ENCODE measurements around the gene CARD9.

CARD9 gene

DNA sequence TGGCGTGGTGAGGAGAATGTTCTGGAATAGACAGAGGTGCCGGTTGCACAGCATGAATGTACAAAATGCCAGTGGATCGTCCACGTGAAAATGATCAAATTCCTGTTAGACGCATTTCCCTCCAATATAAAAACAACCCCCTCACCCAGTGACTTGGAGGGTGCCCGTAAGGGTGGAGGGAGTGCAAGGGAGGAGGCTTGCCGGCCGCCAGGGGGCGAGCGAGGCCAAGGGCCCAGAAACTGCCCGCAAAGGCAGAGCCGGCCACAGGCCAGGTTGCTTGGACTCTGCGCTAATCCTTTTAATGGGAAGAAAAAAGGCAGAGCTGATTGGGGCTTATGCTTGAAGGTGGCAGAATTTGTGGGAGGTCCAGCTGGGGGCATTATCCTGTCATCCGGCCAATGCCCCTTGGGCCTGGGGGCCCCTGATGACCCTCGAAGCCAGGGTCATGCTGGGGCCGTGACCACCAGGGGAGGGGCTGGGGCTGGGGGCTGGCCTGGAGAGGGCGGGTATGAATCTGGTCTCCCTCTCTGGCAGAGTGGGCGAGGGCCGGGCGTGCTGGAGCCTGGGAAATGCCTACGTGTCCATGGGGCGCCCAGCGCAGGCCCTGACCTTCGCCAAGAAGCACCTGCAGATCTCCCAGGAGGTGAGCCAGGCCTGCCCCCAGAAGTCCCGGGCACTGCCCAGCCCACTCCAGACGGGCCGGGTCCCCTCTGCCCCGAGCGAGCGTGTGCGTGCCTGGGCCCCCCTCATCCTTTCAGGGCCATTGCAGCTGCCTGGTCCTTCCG, 34.1 kb downstream of the CARD9 start:
- H3K9me3 ChIP-seq (ENCODE audit: control insufficient read depth, insufficient read depth, low read depth, low read length), result no peaks in the 10 kb centered on the region
- no peak overlapping the region for H3K27ac ChIP-seq (ENCODE audit: low read depth, low read length)
- peaks cover 10% of the 10 kb centered on the region; the same call in 1 of the 2 replicates for H3K36me3 ChIP-seq (ENCODE audit: control insufficient read depth, insufficient read depth, low read length)
- H3K4me3 ChIP-seq (ENCODE audit: low read depth, low read length), result no peak overlapping the region
- H3K4me1 ChIP-seq (ENCODE audit: control insufficient read depth, insufficient read depth, low read length), result peaks cover 7% of the 10 kb centered on the region
- H3K9ac ChIP-seq (ENCODE audit: low read length), result no peak overlapping the region
- H3K27me3 ChIP-seq (ENCODE audit: control insufficient read depth, insufficient read depth, low read length), result no peaks in the 10 kb centered on the region

DNA sequence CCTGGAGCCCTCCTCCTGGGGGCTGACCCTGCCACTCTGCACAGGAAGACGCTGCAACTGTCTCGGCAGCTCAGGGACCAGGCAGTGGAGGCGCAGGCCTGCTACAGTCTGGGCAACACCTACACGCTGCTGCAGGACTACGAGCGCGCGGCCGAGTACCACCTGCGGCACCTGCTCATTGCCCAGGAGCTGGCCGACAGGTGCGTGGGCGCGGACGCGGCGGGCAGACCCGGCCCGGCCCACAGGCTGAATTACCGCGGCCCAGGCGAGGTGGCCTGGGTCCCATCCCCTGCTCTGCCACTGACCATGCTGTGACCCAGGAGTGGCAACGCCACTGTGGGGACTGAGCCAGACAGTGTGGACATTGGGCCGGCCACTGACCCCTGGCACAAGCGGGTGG, 35.0 kb downstream of the CARD9 start:
- Histone ChIP-seq H3K27ac (ENCODE audit: low read depth, low read length) (no peak overlapping the region), H3K27me3 (ENCODE audit: control insufficient read depth, insufficient read depth, low read length) (no peaks in the 10 kb centered on the region), H3K4me1 (ENCODE audit: control insufficient read depth, insufficient read depth, low read length) (peaks cover 7% of the 10 kb centered on the region), H3K9ac (ENCODE audit: low read length) (no peak overlapping the region), H3K9me3 (ENCODE audit: control insufficient read depth, insufficient read depth, low read depth, low read length) (no peaks in the 10 kb centered on the region), H3K4me3 (ENCODE audit: low read depth, low read length) (no peak overlapping the region), H3K36me3 (ENCODE audit: control insufficient read depth, insufficient read depth, low read length) (peaks cover 10% of the 10 kb centered on the region; the same call in 1 of the 2 replicates)

DNA sequence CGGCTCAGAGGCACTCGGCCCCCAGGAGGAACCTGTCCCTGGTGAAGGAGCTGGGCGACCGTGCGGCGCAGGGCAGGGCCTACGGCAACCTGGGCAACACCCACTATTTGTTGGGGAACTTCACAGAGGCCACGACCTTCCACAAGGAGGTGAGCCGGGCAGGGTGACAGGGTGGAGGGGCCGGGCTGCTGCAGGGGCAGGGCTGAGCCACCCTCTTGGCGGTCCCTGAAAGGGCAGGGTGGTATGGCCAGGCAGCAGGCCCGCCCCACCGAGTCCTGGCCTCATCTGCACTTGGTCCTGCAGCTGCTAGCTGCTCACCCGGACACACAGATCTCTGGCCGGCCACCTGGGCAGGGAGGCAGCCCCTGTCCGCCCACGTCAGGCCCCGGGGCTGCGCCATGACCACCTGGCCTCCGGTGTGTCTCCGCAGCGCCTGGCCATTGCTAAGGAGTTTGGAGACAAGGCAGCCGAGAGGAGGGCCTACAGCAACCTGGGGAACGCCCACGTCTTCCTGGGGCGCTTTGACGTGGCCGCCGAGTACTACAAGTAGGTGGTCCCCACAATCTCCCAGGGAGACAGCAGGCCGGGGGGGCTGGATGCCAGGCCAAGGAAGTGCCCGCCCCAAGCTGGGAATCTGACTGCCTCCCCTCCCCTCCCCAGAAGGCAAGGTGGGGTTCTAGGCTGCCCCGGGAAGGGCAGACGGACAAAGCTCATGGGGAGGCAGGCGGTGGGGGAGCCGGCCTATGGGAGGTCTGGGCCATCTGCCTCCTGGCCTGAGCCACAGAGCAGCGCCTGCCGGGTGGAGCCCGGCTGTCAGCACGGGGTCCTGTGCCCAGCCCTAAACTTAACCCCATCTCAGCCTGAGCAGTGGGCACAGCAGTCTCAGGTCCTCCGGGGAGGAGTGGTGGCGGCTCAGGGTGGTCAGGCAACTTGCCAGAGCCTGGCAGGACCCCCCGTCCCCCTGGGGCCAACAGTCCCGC, 35.8 kb downstream of the CARD9 start:
- no peak overlapping the region for H3K27ac ChIP-seq (ENCODE audit: low read depth, low read length)
- no peaks in the 10 kb centered on the region for H3K27me3 ChIP-seq (ENCODE audit: control insufficient read depth, insufficient read depth, low read length)
- no peak overlapping the region for H3K9ac ChIP-seq (ENCODE audit: low read length)
- no peaks in the 10 kb centered on the region for H3K9me3 ChIP-seq (ENCODE audit: control insufficient read depth, insufficient read depth, low read depth, low read length)
- H3K4me3 ChIP-seq (ENCODE audit: low read depth, low read length), result no peak overlapping the region
- H3K4me1 ChIP-seq (ENCODE audit: control insufficient read depth, insufficient read depth, low read length), result no peaks in the 10 kb centered on the region
- peaks cover 10% of the 10 kb centered on the region; the same call in 1 of the 2 replicates for H3K36me3 ChIP-seq (ENCODE audit: control insufficient read depth, insufficient read depth, low read length)

DNA sequence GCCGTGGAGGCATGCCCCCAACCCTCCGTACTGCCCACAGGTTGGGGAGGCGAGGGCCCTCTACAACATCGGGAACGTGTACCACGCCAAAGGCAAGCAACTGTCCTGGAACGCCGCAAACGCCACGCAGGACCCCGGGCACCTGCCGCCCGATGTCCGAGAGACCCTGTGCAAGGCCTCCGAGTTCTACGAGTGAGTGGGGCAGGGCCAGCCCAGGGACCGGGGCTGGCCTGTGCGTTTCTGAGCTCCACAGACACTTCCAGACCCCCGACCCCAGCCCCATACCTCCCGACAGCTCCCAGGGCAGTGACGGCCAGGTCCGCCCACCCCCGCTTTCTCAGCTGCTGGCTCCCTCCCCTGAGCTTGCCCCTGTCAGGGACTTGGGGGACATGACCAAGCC, 36.6 kb downstream of the CARD9 start:
- H3K4me1 ChIP-seq (ENCODE audit: control insufficient read depth, insufficient read depth, low read length), result no peaks in the 10 kb centered on the region
- no peak overlapping the region for H3K27ac ChIP-seq (ENCODE audit: low read depth, low read length)
- H3K9ac ChIP-seq (ENCODE audit: low read length), result no peak overlapping the region
- no peaks in the 10 kb centered on the region for H3K27me3 ChIP-seq (ENCODE audit: control insufficient read depth, insufficient read depth, low read length)
- H3K4me3 ChIP-seq (ENCODE audit: low read depth, low read length), result no peak overlapping the region
- peaks cover 10% of the 10 kb centered on the region; the same call in 1 of the 2 replicates for H3K36me3 ChIP-seq (ENCODE audit: control insufficient read depth, insufficient read depth, low read length)
- no peaks in the 10 kb centered on the region for H3K9me3 ChIP-seq (ENCODE audit: control insufficient read depth, insufficient read depth, low read depth, low read length)

DNA sequence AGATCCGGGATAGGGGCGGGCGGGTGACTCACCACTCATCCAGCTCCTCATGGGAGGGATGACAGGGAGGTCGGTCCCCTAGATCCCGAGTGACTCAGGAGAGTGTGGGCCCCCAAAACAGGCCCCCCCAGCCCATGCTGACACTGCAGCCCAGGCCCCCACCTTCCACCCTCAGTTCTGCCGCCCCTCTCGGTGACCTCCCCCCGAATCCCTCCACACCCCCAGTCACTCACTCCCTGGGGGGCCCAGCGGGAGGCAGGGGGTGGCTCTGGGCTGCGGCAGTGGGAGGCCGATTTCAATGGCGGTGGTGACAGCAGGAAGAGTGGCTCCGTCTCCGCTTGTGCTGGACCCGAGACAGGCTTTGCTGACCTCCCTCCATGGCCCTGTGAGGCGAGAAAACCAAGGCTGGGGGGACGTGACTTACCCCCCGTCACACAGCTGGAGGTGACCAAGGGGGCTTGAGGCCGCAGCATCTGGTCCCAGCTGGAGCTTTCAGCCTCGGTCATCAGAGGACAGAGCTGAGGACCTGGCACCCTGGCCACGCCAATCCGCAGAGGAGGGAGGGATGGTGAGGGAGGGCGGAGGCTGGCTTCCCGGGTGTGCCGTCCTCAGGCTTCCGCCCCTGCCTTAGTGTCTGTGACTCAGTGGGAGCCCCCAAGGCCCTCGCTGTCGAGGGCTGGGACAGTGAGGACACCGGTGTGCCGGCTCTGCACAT, 37.2 kb downstream of the CARD9 start:
- Histone ChIP-seq H3K27me3 (ENCODE audit: control insufficient read depth, insufficient read depth, low read length) (no peaks in the 10 kb centered on the region), H3K9ac (ENCODE audit: low read length) (no peak overlapping the region), H3K9me3 (ENCODE audit: control insufficient read depth, insufficient read depth, low read depth, low read length) (no peaks in the 10 kb centered on the region), H3K4me1 (ENCODE audit: control insufficient read depth, insufficient read depth, low read length) (no peaks in the 10 kb centered on the region), H3K4me3 (ENCODE audit: low read depth, low read length) (no peak overlapping the region), H3K36me3 (ENCODE audit: control insufficient read depth, insufficient read depth, low read length) (peaks cover 10% of the 10 kb centered on the region; the same call in 1 of the 2 replicates), H3K27ac (ENCODE audit: low read depth, low read length) (no peak overlapping the region)

DNA sequence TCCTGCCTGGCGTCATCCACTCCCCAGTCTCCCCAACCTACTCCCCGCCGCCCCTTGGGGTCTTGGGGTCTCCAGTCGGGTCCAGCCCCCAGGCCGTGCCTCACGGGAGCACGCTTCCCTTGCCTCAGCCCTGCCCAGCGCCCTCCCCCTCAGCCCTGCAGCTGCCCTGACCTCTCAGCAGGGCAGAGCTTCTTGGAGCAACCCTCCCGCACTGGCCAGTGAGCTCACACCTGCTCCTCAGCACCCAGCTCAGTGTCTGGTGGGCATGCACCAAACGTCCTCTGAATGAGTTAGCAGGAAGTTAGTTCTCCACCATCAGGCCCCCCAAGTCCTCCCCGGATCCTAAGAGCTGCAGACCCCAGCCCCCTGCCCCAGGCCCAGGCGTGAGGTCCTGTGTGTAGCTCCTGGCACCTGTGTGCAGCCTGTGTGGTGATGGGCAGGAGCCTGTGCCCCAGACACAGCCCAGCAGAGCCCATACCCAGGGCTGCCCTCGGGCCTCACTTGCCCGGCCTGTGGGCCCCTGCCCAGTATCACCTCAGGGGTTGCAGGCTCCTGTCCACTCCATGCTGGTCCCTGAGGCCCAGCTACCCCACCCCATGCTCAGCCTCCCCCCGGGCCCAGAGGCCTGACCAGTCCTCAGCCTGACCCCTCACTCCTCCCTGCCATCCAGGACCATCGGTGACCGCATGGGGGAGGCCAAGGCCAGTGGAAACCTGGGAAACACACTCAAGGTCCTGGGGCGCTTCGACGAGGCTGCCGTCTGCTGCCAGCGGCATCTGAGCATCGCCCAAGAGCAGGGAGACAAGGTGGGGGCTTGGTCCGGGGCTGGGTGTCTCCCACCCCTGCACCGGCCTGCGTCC, 37.9 kb downstream of the CARD9 start:
- no peaks in the 10 kb centered on the region for H3K27me3 ChIP-seq (ENCODE audit: control insufficient read depth, insufficient read depth, low read length)
- no peaks in the 10 kb centered on the region for H3K9me3 ChIP-seq (ENCODE audit: control insufficient read depth, insufficient read depth, low read depth, low read length)
- no peak overlapping the region for H3K27ac ChIP-seq (ENCODE audit: low read depth, low read length)
- peaks cover 10% of the 10 kb centered on the region; the same call in 1 of the 2 replicates for H3K36me3 ChIP-seq (ENCODE audit: control insufficient read depth, insufficient read depth, low read length)
- H3K9ac ChIP-seq (ENCODE audit: low read length), result no peak overlapping the region
- no peak overlapping the region for H3K4me3 ChIP-seq (ENCODE audit: low read depth, low read length)
- no peaks in the 10 kb centered on the region for H3K4me1 ChIP-seq (ENCODE audit: control insufficient read depth, insufficient read depth, low read length)

DNA sequence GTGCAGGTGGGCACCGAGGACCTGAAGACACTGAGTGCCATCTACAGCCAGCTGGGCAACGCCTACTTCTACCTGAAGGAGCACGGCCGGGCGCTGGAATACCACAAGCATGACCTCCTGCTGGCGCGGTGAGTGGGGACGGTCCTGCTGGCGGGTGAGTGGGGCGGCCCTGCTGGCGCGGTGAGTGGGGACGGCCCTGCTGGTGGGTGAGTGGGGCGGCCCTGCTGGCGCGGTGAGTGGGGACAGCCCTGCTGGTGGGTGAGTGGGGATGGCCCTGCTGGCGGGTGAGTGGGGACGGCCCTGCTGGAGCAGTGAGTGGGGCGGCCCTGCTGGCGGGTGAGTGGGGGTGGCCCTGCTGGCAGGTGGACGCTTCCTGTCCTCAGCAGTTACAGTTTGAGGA, 38.9 kb downstream of the CARD9 start:
- Histone ChIP-seq H3K4me3 (ENCODE audit: low read depth, low read length) (no peak overlapping the region), H3K9me3 (ENCODE audit: control insufficient read depth, insufficient read depth, low read depth, low read length) (no peaks in the 10 kb centered on the region), H3K4me1 (ENCODE audit: control insufficient read depth, insufficient read depth, low read length) (no peaks in the 10 kb centered on the region), H3K27me3 (ENCODE audit: control insufficient read depth, insufficient read depth, low read length) (no peaks in the 10 kb centered on the region), H3K36me3 (ENCODE audit: control insufficient read depth, insufficient read depth, low read length) (peaks cover 10% of the 10 kb centered on the region; the same call in 1 of the 2 replicates), H3K9ac (ENCODE audit: low read length) (no peak overlapping the region), H3K27ac (ENCODE audit: low read depth, low read length) (no peak overlapping the region)

DNA sequence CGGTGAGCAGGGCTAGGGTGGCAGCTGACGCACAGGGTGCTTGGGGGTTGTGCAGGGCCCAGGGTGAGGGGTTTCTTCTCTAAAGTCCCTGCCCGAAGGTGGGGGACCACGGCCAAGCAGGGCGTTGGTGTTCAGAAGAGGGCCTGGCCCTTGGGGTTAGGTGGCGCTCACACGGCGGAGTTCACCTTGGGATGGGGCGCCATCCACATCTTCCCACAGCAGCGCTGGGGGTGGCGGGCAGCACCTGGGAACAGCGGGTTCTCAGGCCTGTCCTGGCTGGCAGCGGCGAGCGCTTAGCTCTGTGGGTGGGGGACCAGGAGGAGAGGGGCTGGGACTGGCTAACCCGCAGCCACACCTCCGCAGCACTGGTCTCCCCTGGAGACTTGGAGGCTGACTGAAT, 40.0 kb downstream of the CARD9 start:
- peaks cover 9% of the 10 kb centered on the region; the same call in 1 of the 2 replicates for H3K36me3 ChIP-seq (ENCODE audit: control insufficient read depth, insufficient read depth, low read length)
- no peaks in the 10 kb centered on the region for H3K27me3 ChIP-seq (ENCODE audit: control insufficient read depth, insufficient read depth, low read length)
- no peak overlapping the region for H3K27ac ChIP-seq (ENCODE audit: low read depth, low read length)
- peaks cover 3% of the 10 kb centered on the region; the same call in 1 of the 2 replicates for H3K4me1 ChIP-seq (ENCODE audit: control insufficient read depth, insufficient read depth, low read length)
- H3K9me3 ChIP-seq (ENCODE audit: control insufficient read depth, insufficient read depth, low read depth, low read length), result no peaks in the 10 kb centered on the region
- no peak overlapping the region for H3K9ac ChIP-seq (ENCODE audit: low read length)
- no peak overlapping the region for H3K4me3 ChIP-seq (ENCODE audit: low read depth, low read length)

DNA sequence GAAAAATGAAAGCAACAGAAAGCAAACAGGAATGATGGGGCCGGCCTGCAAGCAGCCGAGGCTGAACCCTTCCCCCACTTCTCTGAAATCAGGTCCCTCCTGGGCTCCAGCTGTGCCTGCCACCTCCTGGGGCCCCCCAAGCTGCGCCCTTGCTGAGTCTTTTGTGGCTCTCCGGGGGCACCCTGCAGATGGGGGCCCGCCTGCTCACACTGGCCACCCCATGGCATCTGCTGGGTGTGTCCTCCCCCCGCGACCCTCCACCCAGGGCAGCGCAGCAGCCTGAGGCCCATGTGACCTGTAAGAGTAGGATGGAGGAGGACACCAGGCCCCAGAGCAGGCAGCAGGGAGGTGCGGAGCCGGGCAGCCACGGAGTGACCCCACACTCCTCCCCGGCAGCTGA, 40.4 kb downstream of the CARD9 start:
- H3K9ac ChIP-seq (ENCODE audit: low read length), result no peak overlapping the region

DNA sequence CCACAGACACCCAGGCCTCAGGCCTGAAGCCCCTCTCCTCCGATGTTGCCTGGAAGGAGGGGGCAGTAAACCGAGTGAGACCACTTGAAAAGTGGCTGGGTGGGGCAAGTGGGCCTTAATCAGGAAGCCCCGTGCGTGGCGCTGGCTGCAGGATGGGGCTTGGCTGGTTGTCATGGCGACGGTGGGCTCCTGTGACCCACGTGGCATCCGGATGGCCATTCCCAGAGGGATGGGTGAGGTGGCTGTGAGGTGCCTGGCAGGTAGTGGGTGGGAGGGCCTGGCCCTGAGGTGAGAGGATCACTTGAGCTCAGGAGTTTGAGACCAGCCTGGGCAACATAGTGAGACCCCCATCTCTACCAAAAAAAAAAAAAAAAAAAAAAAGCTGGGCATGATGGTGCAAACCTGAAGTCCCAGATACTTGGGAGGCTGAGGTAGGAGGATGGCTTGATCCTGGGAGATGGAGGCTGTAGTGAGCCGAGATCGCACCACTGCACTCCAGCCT, 40.9 kb downstream of the CARD9 start:
- Histone ChIP-seq H3K9ac (ENCODE audit: low read length) (no peak overlapping the region), H3K4me3 (ENCODE audit: low read depth, low read length) (no peak overlapping the region), H3K4me1 (ENCODE audit: control insufficient read depth, insufficient read depth, low read length) (peaks cover 9% of the 10 kb centered on the region; the same call in 1 of the 2 replicates), H3K36me3 (ENCODE audit: control insufficient read depth, insufficient read depth, low read length) (peaks cover 5% of the 10 kb centered on the region; the same call in 1 of the 2 replicates), H3K27me3 (ENCODE audit: control insufficient read depth, insufficient read depth, low read length) (no peaks in the 10 kb centered on the region), H3K9me3 (ENCODE audit: control insufficient read depth, insufficient read depth, low read depth, low read length) (no peaks in the 10 kb centered on the region), H3K27ac (ENCODE audit: low read depth, low read length) (no peak overlapping the region)

More for the DNA sequence above, 40.4 kb downstream of the CARD9 start:
- Histone ChIP-seq H3K4me3 (ENCODE audit: low read depth, low read length) (no peak overlapping the region), H3K27ac (ENCODE audit: low read depth, low read length) (no peak overlapping the region), H3K9me3 (ENCODE audit: control insufficient read depth, insufficient read depth, low read depth, low read length) (no peaks in the 10 kb centered on the region), H3K36me3 (ENCODE audit: control insufficient read depth, insufficient read depth, low read length) (peaks cover 7% of the 10 kb centered on the region; the same call in 1 of the 2 replicates), H3K4me1 (ENCODE audit: control insufficient read depth, insufficient read depth, low read length) (peaks cover 8% of the 10 kb centered on the region; the same call in 1 of the 2 replicates), H3K27me3 (ENCODE audit: control insufficient read depth, insufficient read depth, low read length) (no peaks in the 10 kb centered on the region)
